GM12801 (cell line): Measurements from ENCODE around the gene CDRT4.

Source experiments
- CTCF ChIP-seq: IDR thresholded peaks from one replicate; pipeline ENCODE4 v1.5.1; 2011; ENCODE audit warnings: control low read depth; ENCODE audit not compliant: insufficient read length; ENCODE audit errors: extremely low read depth

The CDRT4 gene

DNA sequence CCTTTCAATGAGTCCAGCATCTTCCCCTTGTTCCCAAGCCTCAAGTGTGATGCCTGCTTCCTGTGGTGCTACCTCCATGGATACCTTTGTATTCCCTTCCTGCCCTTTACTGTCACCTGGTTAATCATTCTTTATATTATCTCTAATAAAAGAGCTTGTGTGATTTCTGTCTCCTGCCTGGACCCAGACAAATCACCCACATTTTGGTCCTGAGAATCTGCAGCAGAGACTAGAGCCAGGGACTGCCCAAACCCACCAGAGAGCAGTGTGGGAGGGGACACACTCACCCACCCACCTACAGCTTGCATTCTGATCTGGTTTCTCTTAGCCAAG is 30.2 kb downstream of the CDRT4 start:
- no peak for TF ChIP-seq CTCF

- TF ChIP-seq CTCF = no peak
Observed at GRCh38 chr17:15436473-15437302, 30.7 kb downstream of the CDRT4 start.

DNA sequence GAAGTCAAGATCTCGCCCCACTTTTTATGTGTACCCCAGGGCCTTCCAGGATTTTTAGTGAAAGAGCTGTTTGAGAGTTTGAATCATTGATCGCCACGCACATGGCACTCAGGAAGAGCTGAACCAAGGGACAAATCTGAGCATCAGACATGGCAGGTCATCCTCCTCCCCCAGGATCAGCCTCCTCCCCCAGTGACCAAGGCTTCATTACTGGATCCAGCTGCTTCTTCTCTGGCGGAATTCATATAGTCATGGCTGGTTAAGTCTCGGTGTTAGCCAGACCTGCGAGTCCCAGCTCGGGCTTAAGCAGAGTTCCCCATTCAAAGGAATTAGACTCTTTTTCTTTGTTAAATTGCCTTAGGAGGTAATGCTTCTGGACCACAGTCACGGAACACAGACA is 32.5 kb downstream of the CDRT4 start:
- no peak for TF ChIP-seq CTCF

DNA sequence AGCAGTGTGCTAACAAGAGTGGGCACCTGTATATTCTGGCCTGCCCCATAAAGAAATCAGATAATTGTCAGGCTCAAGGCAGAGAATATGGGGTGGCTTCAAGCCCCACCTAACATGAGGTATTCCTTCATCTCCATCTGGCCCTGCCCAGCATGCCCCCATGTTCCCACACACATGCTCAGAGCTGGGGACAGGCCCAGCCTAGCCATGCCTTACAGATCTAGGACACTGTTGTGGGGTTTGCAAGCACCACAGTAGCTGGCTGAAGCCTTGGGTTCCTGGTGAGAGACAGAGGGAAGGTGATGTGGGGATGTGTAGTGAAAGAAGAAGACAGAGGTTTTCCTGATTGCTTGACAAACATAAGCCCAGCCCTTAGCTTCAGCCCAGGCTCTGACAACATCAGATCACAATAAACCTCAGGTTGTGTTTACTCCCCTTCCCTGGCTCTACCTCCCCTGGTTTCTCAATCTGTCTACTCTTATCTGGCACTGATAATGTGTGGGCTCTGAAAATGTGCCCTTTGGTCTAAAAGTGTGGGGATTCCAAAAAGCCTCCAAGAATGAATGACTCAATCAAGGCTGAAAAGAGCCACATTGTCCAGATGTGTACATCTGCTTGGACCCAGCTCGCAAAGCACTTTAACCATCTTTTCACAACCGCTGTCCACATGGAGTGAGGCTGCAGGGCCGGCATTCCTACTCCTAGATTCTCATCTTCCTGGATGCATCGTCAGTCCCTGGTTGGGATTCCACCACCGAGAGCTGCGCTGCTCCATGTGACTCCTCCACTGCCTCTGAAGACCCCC is 34.4 kb downstream of the CDRT4 start:
- TF ChIP-seq CTCF = no peak

DNA sequence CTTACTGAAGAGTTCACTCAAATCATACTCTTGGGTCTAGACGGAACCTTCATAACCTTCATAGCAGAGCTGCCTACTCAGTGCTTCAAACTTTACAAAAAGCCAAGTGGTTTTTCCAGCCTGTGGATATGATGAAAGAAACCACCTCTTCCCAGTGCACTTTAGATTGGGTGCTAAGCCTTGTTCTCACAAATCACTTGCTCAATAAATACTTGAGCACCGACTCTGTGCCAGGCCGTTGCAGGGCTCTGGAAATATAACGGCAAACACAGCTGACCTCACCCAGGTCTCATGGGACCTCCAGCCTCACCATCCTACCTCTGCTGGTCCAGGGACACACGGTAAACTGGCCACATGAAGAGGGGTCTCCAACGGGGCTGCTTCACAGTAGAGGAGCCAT is 35.7 kb downstream of the CDRT4 start:
- no peak for TF ChIP-seq CTCF

DNA sequence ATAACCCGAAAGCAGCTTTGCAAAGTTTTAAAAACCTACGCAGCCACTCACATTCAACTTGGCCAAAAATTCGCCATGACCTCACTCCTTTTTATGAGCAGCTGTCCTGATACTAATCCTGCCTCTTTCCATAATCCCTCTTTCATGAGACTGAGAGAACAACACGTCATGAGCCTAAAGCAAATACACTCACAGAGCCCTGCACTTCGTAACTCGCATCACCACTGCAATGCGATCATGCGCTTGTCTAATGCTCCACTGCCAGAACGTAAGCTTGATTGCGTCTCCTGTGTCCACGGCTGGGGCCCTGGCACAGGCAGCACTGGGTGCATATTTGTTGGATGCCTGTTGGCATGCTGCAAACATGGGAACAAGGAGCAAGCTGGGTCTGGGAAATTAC is 36.2 kb downstream of the CDRT4 start:
- TF ChIP-seq CTCF = no peak

- TF ChIP-seq CTCF = no peak
Observed at GRCh38 chr17:15424521-15424920, 42.9 kb downstream of the CDRT4 start.
